Activated effector memory CD4-positive, alpha-beta T cell treated with anti-CD3 and anti-CD28 coated beads, Interleukin-2, amount 50 U/mL, for 16 hours (primary cell): Measurements from ENCODE around the gene KRTAP19-6.
"Not testable (repeated sequence)": the region's sequence is repeated elsewhere in the genome, so short reads cannot be mapped to it uniquely, and the experiment has no call there.

ENCODE experiments used
- DNase-seq: peaks from one replicate; pipeline ENCODE4 v3.0.0-alpha.2; 2020

Gene KRTAP19-6

GRCh38 chr21:30541764-30542163, at the start of gene KRTAP19-6:
KRTAP19-6 (minus strand) TSS chr21:30541864; CDS start chr21:30541833, 31 bp downstream.
- no peak for DNase-seq

GRCh38 chr21:30590297-30590696, 48.6 kb upstream of the KRTAP19-6 start, which contains the start of gene KRTAP22-2:
KRTAP22-2 (minus strand) TSS chr21:30590397.
- DNase-seq, result no peak

DNA sequence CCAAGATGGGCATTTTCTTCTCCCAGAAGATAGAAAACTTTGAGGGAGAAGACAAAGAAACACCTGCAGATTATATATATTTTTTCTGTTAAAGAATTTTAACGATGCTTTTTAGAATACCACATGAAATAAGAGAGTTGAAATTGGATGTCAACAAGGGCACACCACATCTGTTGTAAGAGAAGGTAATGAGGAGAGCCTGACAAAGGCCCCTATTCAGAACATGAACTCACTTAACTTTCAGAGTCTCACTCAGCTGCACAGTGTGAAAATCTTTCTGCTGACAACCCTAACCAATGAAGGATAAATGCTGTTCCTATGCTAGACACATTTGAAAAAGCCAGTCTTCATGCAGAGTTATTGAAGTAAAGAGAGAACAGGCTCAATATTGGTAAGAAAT, 41.2 kb upstream of the KRTAP19-6 start:
- no peak for DNase-seq

DNA sequence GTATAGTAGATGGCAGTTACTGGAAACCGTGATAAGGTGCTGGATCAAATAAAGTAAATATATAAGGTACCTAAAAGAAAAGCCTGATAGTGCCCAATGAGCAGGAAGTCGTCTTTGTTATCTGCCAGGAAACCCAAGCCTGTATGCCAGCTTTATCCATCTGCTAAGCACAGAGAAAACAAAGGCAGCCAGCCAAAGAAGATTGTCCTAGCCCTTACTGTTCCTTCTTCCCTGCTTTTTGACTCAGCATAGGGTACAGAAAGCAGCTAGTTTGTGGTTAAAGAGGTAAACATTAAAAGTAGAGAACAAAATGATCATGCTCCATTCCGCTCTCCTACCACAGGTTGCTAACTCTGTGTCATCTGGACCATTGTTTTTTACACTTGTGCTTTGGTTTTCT, 38.5 kb upstream of the KRTAP19-6 start:
- DNase-seq, result no peak

DNA sequence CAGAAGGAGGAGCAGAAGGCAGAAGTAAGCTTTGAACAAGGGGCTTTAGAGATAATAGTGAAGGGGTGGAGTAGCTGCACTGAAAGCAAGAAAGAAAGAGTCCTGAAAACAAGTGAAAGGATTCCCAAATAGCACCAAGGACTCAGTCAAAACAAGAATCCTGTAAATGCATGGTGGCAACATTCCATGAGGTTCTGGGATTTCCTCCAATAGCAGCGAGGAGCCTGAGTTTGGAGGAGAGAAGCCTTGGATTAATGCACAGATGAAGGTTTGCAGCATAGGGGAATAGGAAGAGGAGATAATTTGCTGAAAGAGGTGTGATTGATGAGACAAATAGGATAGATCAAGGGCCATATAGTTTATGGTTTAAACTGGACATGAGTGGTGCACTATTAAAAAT, 37.7 kb upstream of the KRTAP19-6 start:
- DNase-seq, result no peak

DNA sequence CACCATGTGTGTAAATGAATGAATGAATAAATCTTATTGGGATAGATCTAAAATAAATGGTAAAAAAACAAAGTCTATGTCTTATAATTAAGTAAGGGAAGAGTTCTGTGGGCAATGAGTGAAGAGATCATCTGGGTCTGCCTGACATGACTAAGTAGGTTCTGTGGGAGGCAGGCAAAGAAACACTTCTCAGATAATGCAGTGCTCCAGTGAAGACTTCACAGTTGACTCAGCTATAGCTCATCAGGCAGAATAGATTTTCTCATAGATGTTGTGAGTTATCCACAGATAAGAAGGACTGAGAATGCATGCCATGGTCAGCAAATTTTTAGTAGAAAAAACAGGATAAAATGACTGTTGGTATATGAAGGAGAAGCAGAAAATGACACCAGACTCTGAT, 36.1 kb upstream of the KRTAP19-6 start:
- DNase-seq, result no peak

- DNase-seq, result no peak
Measured at GRCh38 chr21:30567617-30568016, 26.0 kb upstream of the KRTAP19-6 start.

GRCh38 chr21:30563630-30564029, 22.0 kb upstream of the KRTAP19-6 start:
- no peak for DNase-seq

GRCh38 chr21:30563072-30563471, 21.4 kb upstream of the KRTAP19-6 start:
- no peak for DNase-seq

GRCh38 chr21:30561957-30562356, 20.3 kb upstream of the KRTAP19-6 start:
- no peak for DNase-seq

DNA sequence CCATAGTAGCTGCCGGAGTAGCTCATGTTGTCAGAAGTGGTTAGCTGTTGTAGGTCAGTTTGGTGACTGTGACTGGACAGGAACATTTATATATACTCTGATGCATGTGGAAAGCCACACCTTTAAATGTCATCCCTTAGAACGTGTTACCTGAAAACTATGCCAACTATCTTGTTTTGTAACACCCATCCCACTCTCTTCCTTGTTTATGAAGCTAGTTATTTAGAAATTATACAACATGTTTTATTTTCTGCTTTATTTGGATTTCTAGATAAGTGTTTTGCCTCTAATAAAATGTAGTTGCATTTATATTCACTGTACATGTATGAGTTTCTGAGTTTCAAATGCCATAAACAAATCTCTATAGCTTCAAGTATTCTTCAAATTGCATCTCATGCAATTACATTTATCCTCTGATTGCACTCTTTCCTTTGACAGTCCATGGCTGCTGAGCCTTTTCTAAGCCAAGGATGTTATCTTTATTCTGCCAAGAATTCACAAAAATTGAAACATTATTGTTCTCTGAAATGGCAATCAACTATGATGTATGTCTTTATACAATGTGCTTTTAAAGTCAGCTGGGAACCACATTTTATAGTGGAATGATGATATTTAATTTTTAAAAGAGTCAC, 19.7 kb upstream of the KRTAP19-6 start, which contains the start of gene KRTAP19-7:
Gene KRTAP19-7, minus strand, starts transcription at position 51 of the 632 bp plus-strand sequence. Its CDS starts 25 bp downstream, at position 26.
- DNase-seq, result no peak

DNA sequence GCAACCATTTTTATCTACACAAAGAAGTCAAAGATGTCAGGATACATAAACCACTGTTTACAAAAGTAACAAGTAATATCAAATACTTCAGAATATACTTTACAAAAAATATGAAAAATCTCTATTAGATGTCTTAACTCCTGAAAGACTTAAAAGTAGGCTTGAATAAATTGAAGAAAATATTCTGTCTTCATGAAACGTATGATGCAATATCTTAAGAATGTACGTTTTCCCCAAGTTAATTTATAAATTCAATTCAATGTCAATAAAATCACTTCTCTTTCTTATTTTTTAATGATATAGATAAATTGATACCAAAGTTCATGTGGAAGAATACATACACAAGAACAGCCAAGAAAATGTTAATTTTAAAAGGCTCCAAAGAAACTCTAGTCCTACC, 13.4 kb upstream of the KRTAP19-6 start:
- DNase-seq, result no peak

DNA sequence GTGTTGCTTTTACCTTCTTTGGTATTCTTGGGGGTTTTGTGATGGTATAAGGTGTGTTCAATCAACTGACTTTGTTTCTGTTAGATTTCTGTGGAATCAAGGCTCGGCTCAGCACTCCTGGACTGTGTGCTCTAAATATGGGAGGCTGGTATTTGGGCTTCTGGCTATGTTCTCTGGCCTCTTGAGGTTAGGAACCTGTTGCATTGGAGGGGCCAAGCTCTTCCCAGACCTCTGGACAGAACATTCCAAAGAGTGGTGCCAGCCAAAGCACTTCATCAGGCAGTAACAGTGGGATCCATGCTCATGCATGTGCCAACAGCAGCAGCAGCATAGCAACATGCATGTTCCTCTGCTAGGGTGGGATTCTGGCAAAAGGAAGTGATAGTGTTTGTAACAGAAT, 11.1 kb upstream of the KRTAP19-6 start:
- DNase-seq, result no peak

GRCh38 chr21:30518876-30519275, 22.8 kb downstream of the KRTAP19-6 start:
- DNase-seq, result no peak

DNA sequence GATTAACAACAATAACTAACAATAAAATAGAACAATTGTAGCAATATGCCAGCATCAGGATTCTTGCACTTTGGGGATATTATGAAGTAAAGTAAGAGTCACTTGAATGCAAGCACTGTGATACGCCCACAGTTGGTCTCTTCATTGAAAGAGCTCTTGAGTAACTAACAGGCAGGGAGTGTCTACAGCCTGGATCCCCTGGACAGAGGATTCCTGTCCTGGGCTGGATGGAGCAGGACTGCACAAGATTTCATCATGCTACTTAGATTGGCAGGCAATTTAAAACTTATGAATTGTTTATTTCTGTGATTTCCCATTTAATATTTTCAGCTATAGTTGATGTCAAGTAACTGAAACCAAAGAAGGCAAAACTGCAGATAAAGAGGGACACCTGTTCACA, 26.0 kb downstream of the KRTAP19-6 start:
- DNase-seq, result no peak

DNA sequence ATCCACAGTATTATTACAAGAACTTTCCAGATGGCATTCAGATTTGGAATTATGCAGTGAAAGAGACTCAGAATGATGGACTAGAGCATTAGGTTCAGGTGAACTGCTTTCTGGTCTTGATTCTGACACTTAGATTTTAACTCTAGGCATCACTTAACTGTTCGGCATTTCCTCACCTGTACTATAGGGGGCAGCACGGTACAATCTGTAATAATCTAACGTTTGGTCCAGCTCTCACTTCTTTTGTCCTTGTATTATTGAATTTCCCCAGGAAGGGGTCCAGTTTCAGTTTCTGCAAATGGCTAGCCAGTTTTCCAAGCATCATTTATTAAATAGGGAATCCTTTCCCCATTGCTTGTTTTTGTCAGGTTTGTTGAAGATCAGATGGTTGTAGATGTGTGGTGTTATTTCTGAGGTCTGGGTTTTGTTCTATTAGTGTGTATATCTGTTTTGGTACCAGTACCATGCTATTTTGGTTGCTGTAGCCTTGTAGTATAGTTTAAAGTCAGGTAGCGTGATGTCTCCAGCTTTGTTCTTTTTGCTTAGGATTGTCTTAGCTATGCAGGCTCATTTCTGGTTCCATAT, 36.0 kb downstream of the KRTAP19-6 start:
- not testable (repeated sequence) for DNase-seq

DNA sequence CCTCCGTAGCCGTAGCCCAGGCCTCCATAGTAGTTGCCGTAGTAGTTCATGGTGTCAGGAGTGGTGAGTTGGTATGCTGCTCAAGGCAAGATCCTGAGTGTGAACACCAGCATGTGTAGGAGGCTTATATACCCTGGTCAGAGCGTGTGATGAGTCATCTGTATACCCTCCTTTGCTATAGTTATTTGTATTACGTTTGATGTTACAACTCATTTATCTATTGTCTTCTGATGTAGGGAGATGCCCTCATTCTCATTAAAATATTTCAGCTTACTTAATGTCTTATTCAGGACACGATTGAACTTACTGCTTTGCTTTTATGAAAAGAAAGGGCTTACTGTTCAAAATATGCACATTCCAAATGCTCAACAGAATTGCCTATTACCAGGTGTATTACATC, 39.6 kb downstream of the KRTAP19-6 start, which contains the start of gene KRTAP19-5:
Gene KRTAP19-5, minus strand, starts transcription at position 101 of the 400 bp plus-strand sequence. Its CDS starts 51 bp downstream, at position 50.
- no peak for DNase-seq

- no peak for DNase-seq
Measured at GRCh38 chr21:30497065-30497464, 44.6 kb downstream of the KRTAP19-6 start, which contains the start of gene KRTAP19-4. KRTAP19-4 (minus strand) TSS chr21:30497165; CDS start chr21:30497110, 55 bp downstream.

DNA sequence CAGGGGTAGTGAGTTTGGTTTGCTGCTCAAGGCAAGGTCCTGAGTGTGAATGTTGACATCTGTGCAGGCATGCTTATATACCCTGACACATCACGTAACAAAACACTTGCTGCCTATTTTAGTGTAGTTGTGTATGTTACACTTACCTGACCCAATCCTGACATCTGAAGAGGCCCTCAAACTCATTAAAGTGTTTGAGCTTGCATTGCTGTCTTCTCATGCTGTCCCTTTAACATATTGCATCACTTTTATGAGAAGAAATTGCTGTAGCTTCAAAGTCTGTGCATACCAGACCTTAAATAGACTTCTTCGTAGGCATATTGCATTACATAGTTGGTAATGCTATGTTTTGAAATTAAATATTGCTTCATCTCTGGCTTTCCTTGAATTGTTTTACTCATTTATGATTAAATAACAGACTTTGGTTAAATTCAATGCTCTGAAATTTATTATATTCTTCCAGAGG, 49.7 kb downstream of the KRTAP19-6 start, which contains the start of gene KRTAP19-3:
Gene KRTAP19-3, minus strand, starts transcription at position 51 of the 466 bp plus-strand sequence. CDS start 56 bp downstream, outside the sequence.
- no peak for DNase-seq
